ENCODE data around the gene SP140. TPM values are rescaled to one million over a fixed set of nuclear protein-coding genes. Genes with fewer than 3 reads are reported as not detected.
"Not testable (repeated sequence)": the region's sequence is repeated elsewhere in the genome, so short reads cannot be mapped to it uniquely, and the experiment has no call there.

SP140 gene
- total and polyA plus RNA-seq, 9 of the 15 experiments (the other 6 are each of a cell fraction or from before 2014, with no cell fraction given): 0.04 to 1.1 (median 0.57) TPM; not detected in 1

- POLR2A ChIA-PET: interaction anchor here (0.6 kb wide), 1 partner anchor 46 kb away, joined by 3 read pairs; no protein-coding TSS in a partner anchor
- H4K20me1 ChIP-seq (replicated peaks; ENCODE audit: control insufficient read depth, insufficient read depth, low read length); ATAC-seq; H3K4me3 ChIP-seq; H3K36me3 ChIP-seq (ENCODE audit: control insufficient read depth, insufficient read depth, low read length); H3K27ac ChIP-seq (ENCODE audit: extremely low read depth, low read depth, low read length); H3K27me3 ChIP-seq (ENCODE audit: control insufficient read depth in 2 of 2, insufficient read depth in 2 of 2, low read length in 2 of 2); BruUV-seq (replicated peaks); in situ Hi-C loops (cut with MboI); H2AFZ ChIP-seq (ENCODE audit: low read depth, low read length); CTCF ChIA-PET (ENCODE audit: low intra/inter-chr PET ratio); H3K9me3 ChIP-seq (replicated peaks; ENCODE audit: control insufficient read depth, insufficient read depth, low read depth, low read length); intact Hi-C loops (cut with micrococcal nuclease); H3K9ac ChIP-seq (ENCODE audit: insufficient read depth in 1 of 2, low read depth in 2 of 2, low read length in 2 of 2); DNase-seq (ENCODE audit: extremely low read depth in 1 of 4, low spot score in 3 of 4); H3K79me2 ChIP-seq (ENCODE audit: control insufficient read depth, insufficient read depth, low read length); H3K4me2 ChIP-seq (ENCODE audit: insufficient read depth, low read length); H3K9me1 ChIP-seq (ENCODE audit: control insufficient read depth, insufficient read depth, low read length); H3K4me1 ChIP-seq (replicated peaks in 1 of 2; ENCODE audit: control insufficient read depth in 2 of 2, insufficient read depth in 2 of 2, low read length in 2 of 2); FAIRE-seq; TF ChIP-seq ATF3 (CRISPR knock-in tag; conservative IDR thresholded peaks at IDR 0.05); CEBPG (CRISPR knock-in tag; IDR thresholded peaks at IDR 0.05): not testable (repeated sequence)
- TF ChIP-seq ATF3 (IDR thresholded peaks at IDR 0.05): peak; percentile 49; the same call in 1 of the 2 replicates
- TF ChIP-seq CEBPB (tag; IDR thresholded peaks at IDR 0.05): peak; percentile 61
- peak in 1 of 2 experiments; percentile 26; a peak in 1 of 4 replicates for TF ChIP-seq CEBPG (tag; conservative IDR thresholded peaks at IDR 0.05 in 1 of 2, IDR thresholded peaks at IDR 0.05 in 1 of 2)
- no CpG with 5 or more reads among the region's 4 CpGs for WGBS (ENCODE audit: insufficient coverage, low coverage, missing lambda C conversion rate)
These were observed 2.7 kb upstream of the SP140 start for GRCh38 chr2:230222829-230223228.

GRCh38 chr2:230224458-230224857 is 1.1 kb upstream of the SP140 start:
- ATAC-seq: no peak
- no peak for DNase-seq (ENCODE audit: extremely low read depth in 1 of 4, low spot score in 3 of 4)
- no peak overlapping the region for H3K27ac ChIP-seq (ENCODE audit: extremely low read depth, low read depth, low read length)
- no peak overlapping the region for H2AFZ ChIP-seq (ENCODE audit: low read depth, low read length)
- H3K9ac ChIP-seq (ENCODE audit: insufficient read depth in 1 of 2, low read depth in 2 of 2, low read length in 2 of 2): no peak overlapping the region
- H3K4me2 ChIP-seq (ENCODE audit: insufficient read depth, low read length): no peak overlapping the region
- H3K4me1 ChIP-seq (replicated peaks in 1 of 2; ENCODE audit: control insufficient read depth in 2 of 2, insufficient read depth in 2 of 2, low read length in 2 of 2): no peaks in the 10 kb centered on the region; a peak in 1 of 5 replicates
- ChIA-PET POLR2A (no interaction called here), CTCF (ENCODE audit: low intra/inter-chr PET ratio) (no interaction called here)
- no peaks in the 10 kb centered on the region for H4K20me1 ChIP-seq (replicated peaks; ENCODE audit: control insufficient read depth, insufficient read depth, low read length)
- in situ Hi-C loops (cut with MboI): no loop called here
- H3K36me3 ChIP-seq (ENCODE audit: control insufficient read depth, insufficient read depth, low read length): no peaks in the 10 kb centered on the region
- H3K9me1 ChIP-seq (ENCODE audit: control insufficient read depth, insufficient read depth, low read length): no peaks in the 10 kb centered on the region
- FAIRE-seq: no peak
- no peak overlapping the region for H3K4me3 ChIP-seq
- no TSS peak for BruUV-seq (replicated peaks)
- H3K9me3 ChIP-seq (replicated peaks; ENCODE audit: control insufficient read depth, insufficient read depth, low read depth, low read length): no peaks in the 10 kb centered on the region
- intact Hi-C loops (cut with micrococcal nuclease): no loop called here
- H3K27me3 ChIP-seq (ENCODE audit: control insufficient read depth in 2 of 2, insufficient read depth in 2 of 2, low read length in 2 of 2): no peaks in the 10 kb centered on the region
- H3K79me2 ChIP-seq (ENCODE audit: control insufficient read depth, insufficient read depth, low read length): no peaks in the 10 kb centered on the region
- TF ChIP-seq GTF3C2 (IDR thresholded peaks at IDR 0.05; ENCODE audit: borderline replicate concordance, extremely low read depth, insufficient read length) (no peak), GATAD2B (IDR thresholded peaks at IDR 0.05; ENCODE audit: borderline replicate concordance) (no peak), ZFP1 (CRISPR knock-in tag; IDR thresholded peaks at IDR 0.05) (no peak), KLF1 (tag; IDR thresholded peaks at IDR 0.05) (no peak), MCM5 (IDR thresholded peaks at IDR 0.05; ENCODE audit: low read depth) (no peak), THAP7 (CRISPR knock-in tag; IDR thresholded peaks at IDR 0.05) (no peak), ATF7 (IDR thresholded peaks at IDR 0.05) (no peak), ZKSCAN8 (CRISPR knock-in tag; IDR thresholded peaks at IDR 0.05) (no peak), ZC3H11A (IDR thresholded peaks at IDR 0.05; ENCODE audit: low read depth, low read length) (no peak)
